Activated T-cell treated with anti-CD3 and anti-CD28 coated beads, Interleukin-2, amount 50 U/mL, for 24 hours (primary cell): Measurements from ENCODE around the gene AFDN.

Experiments
- DNase-seq: peaks from one replicate; pipeline ENCODE4 v3.0.0-alpha.2; 2020
- H3K27ac Mint-ChIP-seq: 2 replicates; pipeline ENCODE4 v1.8.0; 2020; ENCODE audit warnings: mild to moderate bottlenecking, mixed read lengths
- H3K27me3 Mint-ChIP-seq: 2 replicates; pipeline ENCODE4 v1.8.0; 2020; ENCODE audit warnings: mixed read lengths
- H3K36me3 Mint-ChIP-seq: 2 replicates; pipeline ENCODE4 v1.8.0; 2020; ENCODE audit warnings: low read depth, mixed read lengths
- H3K4me1 Mint-ChIP-seq: 2 replicates; pipeline ENCODE4 v1.8.0; 2020; ENCODE audit warnings: low read depth, mixed read lengths
- H3K4me3 Mint-ChIP-seq: 2 replicates; pipeline ENCODE4 v1.8.0; 2020; ENCODE audit warnings: mild to moderate bottlenecking, moderate library complexity, mixed read lengths
- H3K9me3 Mint-ChIP-seq: 2 replicates; pipeline ENCODE4 v1.8.0; 2020; ENCODE audit warnings: mixed read lengths

AFDN gene

DNA sequence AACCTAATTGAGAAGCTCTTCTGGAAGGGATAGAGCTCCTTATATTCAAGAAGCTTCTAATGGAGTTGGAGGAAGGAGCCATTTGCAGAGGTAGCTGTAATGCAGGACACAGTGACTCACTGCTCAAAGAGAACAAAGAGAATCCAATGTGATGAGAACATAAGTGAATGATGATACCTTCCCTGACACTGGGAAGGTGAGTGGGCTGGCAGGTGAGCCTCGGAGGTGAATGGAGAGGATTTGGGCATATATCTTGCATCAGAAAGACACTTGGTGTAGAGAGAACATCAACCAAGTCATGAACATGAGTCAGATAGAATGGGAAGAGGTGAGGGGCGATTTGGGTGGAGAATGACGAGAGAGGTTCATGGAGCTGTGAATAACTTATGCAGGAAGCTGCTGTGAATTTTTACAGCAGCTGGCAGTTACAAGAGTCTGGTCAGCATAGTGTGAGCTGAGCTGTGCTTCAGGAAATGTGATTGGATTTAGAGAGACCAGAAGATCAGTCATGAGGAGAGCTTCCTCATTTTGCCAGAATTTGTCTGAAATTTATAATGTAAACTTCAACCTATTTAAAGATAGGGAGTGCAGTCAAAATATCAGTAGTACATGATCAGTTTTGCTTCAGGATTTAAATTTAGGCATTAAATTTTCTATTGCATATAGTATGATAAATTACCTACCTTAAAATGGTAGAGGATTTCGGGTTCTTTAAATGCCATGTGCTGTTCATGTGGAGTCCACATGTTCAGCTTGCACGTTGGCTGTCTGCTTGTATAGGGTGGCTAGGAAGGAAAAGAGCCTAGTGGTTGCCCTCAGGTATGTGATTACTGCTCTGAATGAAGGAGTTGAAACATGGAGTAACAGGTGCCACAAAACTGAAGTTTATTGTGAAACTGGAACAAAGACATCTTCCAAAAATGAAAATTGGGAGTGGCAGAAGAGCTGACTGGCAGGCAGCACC is 111.5 kb downstream of the AFDN start:
- Mint-ChIP-seq H3K27me3 (peaks cover 30% of the 10 kb centered on the region), H3K9me3 (no peaks in the 10 kb centered on the region), H3K27ac (no peak overlapping the region), H3K4me1 (no peaks in the 10 kb centered on the region), H3K36me3 (no peaks in the 10 kb centered on the region), H3K4me3 (no peak overlapping the region)
- DNase-seq, result no peak

DNA sequence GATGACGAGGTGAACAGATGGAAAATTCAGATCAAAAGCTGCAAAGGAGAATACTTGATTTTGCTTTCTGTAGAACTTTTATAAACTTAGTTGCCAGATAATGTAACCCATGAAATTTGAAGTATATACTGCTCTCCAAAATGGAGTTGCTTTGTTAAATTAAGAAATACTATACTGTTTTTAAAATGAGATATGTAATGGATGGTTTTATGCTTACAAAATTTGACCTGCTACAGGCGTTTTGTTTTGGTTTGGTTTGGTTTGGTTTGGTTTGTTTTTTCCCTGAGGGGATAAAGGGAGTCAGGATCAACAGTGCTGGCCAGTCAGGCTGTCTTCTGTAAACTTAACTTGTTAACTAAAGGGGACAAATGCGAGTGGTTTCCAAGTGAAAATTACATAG is 115.1 kb downstream of the AFDN start:
- Mint-ChIP-seq H3K36me3 (no peaks in the 10 kb centered on the region), H3K4me3 (no peak overlapping the region), H3K27ac (no peak overlapping the region), H3K4me1 (no peaks in the 10 kb centered on the region), H3K27me3 (peaks cover 26% of the 10 kb centered on the region), H3K9me3 (no peaks in the 10 kb centered on the region)
- DNase-seq, result no peak

GRCh38 chr6:167944130-167944529 is 117.4 kb downstream of the AFDN start:
- H3K4me3 Mint-ChIP-seq, result no peak overlapping the region
- DNase-seq, result no peak
- no peaks in the 10 kb centered on the region for H3K4me1 Mint-ChIP-seq
- peaks cover 2% of the 10 kb centered on the region for H3K36me3 Mint-ChIP-seq
- H3K27me3 Mint-ChIP-seq, result peaks cover 8% of the 10 kb centered on the region
- H3K27ac Mint-ChIP-seq, result no peak overlapping the region
- H3K9me3 Mint-ChIP-seq, result no peaks in the 10 kb centered on the region

DNA sequence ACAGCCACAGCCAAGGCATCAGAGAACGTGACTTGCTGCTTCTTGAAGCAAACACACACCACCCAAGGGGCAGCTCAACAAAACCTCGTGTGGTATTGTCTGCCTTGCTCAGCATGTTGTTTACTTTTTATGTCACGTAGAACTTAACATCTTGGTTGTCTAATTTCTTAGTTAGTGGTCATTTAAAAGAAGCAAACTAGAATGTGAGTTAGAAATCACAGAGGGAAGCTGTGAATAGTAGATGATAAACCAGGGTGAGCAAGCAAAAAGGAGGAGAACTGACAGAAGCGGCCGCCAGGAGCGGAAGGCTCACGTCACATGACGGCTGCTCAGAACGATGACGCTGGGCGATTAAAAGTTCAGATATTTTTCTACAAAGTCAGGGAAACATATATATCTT is 119.3 kb downstream of the AFDN start:
- Mint-ChIP-seq H3K36me3 (peaks cover 4% of the 10 kb centered on the region), H3K4me1 (no peaks in the 10 kb centered on the region), H3K4me3 (no peak overlapping the region), H3K9me3 (no peaks in the 10 kb centered on the region), H3K27me3 (no peaks in the 10 kb centered on the region), H3K27ac (no peak overlapping the region)
- DNase-seq, result no peak

DNA sequence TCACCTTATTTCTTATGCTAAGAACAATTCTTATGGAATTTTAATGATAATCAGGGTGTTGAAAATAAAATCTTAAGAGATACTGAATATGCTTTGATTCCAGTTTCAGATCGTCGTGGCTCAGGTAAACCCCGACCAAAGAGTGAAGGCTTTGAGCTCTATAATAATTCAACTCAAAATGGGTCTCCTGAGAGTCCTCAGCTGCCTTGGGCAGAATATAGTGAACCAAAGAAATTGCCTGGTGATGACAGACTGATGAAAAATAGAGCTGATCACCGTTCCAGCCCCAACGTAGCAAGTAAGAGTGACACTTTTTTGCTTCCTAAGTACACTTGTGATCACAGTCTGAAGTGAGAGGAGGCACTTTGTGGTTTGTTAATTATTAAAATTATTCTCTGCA is 119.9 kb downstream of the AFDN start:
- H3K27me3 Mint-ChIP-seq, result no peaks in the 10 kb centered on the region
- no peak for DNase-seq
- no peaks in the 10 kb centered on the region for H3K4me1 Mint-ChIP-seq
- no peaks in the 10 kb centered on the region for H3K9me3 Mint-ChIP-seq
- no peak overlapping the region for H3K27ac Mint-ChIP-seq
- H3K4me3 Mint-ChIP-seq, result no peak overlapping the region
- H3K36me3 Mint-ChIP-seq, result peaks cover 7% of the 10 kb centered on the region

- H3K9me3 Mint-ChIP-seq, result no peaks in the 10 kb centered on the region
- H3K36me3 Mint-ChIP-seq, result peaks cover 10% of the 10 kb centered on the region
- no peaks in the 10 kb centered on the region for H3K27me3 Mint-ChIP-seq
- H3K4me3 Mint-ChIP-seq, result no peak overlapping the region
- DNase-seq, result no peak
- H3K27ac Mint-ChIP-seq, result no peak overlapping the region
- H3K4me1 Mint-ChIP-seq, result no peaks in the 10 kb centered on the region
Measured at GRCh38 chr6:167947716-167948115, 121.0 kb downstream of the AFDN start.

DNA sequence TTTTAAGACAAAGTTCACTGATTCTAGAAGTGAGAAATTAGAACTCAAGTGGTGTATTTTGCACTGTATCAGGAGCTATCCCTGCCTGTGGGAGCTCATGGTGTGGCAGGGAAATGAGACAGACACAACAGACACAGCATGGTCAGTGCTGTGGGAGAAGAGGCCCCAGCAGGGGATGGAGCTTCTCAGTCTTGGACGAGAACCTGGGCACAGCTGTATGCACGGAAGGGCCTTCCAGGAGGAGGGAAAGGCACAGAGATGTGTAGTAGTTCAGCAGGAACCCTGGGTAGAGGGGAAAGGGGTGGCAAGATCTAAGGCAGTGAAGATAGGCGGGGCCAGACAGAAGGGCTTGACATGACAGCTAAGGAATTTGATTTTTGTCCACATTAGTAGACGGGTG is 122.0 kb downstream of the AFDN start:
- no peaks in the 10 kb centered on the region for H3K9me3 Mint-ChIP-seq
- H3K4me3 Mint-ChIP-seq, result no peak overlapping the region
- DNase-seq, result no peak
- peaks cover 10% of the 10 kb centered on the region for H3K36me3 Mint-ChIP-seq
- no peaks in the 10 kb centered on the region for H3K4me1 Mint-ChIP-seq
- no peak overlapping the region for H3K27ac Mint-ChIP-seq
- H3K27me3 Mint-ChIP-seq, result no peaks in the 10 kb centered on the region

GRCh38 chr6:167949121-167949684 is 122.5 kb downstream of the AFDN start:
- H3K4me3 Mint-ChIP-seq, result no peak overlapping the region
- H3K4me1 Mint-ChIP-seq, result no peaks in the 10 kb centered on the region
- no peaks in the 10 kb centered on the region for H3K9me3 Mint-ChIP-seq
- H3K27me3 Mint-ChIP-seq, result no peaks in the 10 kb centered on the region
- DNase-seq, result no peak
- peaks cover 10% of the 10 kb centered on the region for H3K36me3 Mint-ChIP-seq
- no peak overlapping the region for H3K27ac Mint-ChIP-seq

GRCh38 chr6:167951781-167952511 is 125.2 kb downstream of the AFDN start:
- no peak for DNase-seq
- Mint-ChIP-seq H3K4me3 (no peak overlapping the region), H3K27ac (no peak overlapping the region), H3K27me3 (no peaks in the 10 kb centered on the region), H3K9me3 (no peaks in the 10 kb centered on the region), H3K4me1 (no peaks in the 10 kb centered on the region), H3K36me3 (peaks cover 10% of the 10 kb centered on the region)

GRCh38 chr6:167952512-167952859 is 125.8 kb downstream of the AFDN start:
- Mint-ChIP-seq H3K27ac (no peak overlapping the region), H3K27me3 (no peaks in the 10 kb centered on the region), H3K4me3 (no peak overlapping the region), H3K4me1 (no peaks in the 10 kb centered on the region), H3K36me3 (peaks cover 10% of the 10 kb centered on the region), H3K9me3 (no peaks in the 10 kb centered on the region)
- no peak for DNase-seq

DNA sequence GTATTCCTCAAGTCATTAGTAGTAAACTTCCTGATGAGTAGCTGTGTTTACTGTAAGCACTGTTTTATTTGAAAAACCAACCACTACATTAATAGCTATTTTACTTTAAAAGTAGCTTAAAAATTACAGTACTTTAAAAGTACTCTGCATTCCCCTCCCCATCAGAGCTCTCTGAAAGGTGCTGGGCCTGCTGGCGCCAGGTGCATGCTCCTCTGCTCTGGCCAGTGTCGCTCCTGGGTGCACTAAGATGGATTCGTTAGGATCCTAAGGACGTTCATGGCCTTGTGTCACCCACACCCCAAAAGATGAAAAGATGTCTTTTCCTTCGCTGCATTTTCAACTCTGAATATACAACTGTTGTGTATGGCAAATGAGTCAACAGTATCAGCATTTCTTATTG is 126.8 kb downstream of the AFDN start:
- Mint-ChIP-seq H3K27ac (no peak overlapping the region), H3K9me3 (no peaks in the 10 kb centered on the region), H3K4me1 (no peaks in the 10 kb centered on the region), H3K4me3 (no peak overlapping the region), H3K27me3 (no peaks in the 10 kb centered on the region), H3K36me3 (peaks cover 8% of the 10 kb centered on the region)
- no peak for DNase-seq

GRCh38 chr6:167954151-167954550 is 127.4 kb downstream of the AFDN start:
- DNase-seq, result no peak
- Mint-ChIP-seq H3K27ac (no peak overlapping the region), H3K36me3 (peaks cover 8% of the 10 kb centered on the region), H3K4me3 (no peak overlapping the region), H3K27me3 (no peaks in the 10 kb centered on the region), H3K4me1 (no peaks in the 10 kb centered on the region), H3K9me3 (no peaks in the 10 kb centered on the region)

DNA sequence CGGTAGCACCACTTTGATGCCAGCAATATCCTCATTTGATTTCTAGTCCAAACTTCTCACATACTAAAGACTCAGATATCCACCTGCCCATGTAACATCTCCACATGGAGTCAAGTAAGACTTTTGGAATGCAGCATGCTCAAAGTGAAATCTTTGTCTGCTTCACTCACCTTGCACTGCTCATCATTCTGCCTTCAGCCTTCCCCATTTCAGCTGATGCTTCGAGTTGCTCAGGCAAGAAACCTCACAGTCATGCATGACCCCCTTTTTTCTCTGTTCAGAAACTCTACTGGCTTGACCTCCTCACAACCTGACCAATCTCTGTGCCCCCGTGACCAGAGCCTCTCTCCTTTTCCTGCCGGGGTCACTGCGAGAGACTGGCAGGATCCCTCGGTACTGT is 129.8 kb downstream of the AFDN start:
- no peak overlapping the region for H3K27ac Mint-ChIP-seq
- H3K4me1 Mint-ChIP-seq, result no peaks in the 10 kb centered on the region
- H3K4me3 Mint-ChIP-seq, result no peak overlapping the region
- no peaks in the 10 kb centered on the region for H3K9me3 Mint-ChIP-seq
- peaks cover 2% of the 10 kb centered on the region for H3K27me3 Mint-ChIP-seq
- H3K36me3 Mint-ChIP-seq, result peaks cover 5% of the 10 kb centered on the region
- DNase-seq, result no peak

DNA sequence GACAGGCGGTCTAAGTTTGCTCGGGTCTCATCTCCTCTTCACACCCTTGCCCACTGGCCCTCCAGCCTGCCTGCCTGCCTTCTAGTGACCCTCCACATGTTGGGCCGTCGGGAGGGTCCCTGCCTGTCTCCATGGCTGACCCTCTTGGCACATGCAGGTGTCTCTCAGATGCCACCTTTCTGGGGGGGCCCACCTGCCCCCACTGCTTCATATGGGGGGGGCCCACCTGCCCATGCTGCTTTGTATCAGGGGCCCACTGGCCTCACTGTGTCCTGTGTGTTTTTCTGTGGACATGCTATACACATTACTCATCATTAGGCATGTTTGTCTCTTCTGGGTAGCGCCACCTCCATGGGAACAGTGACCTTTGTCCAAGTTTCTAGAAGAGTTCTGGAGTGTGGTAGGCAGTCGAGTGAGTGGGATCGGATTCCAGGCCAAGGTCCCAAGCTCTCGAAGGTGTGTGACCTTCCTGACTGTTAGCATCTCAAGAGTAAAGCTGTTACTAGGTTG is 130.3 kb downstream of the AFDN start:
- no peaks in the 10 kb centered on the region for H3K36me3 Mint-ChIP-seq
- no peaks in the 10 kb centered on the region for H3K9me3 Mint-ChIP-seq
- H3K27me3 Mint-ChIP-seq, result peaks cover 2% of the 10 kb centered on the region
- no peak for DNase-seq
- H3K4me3 Mint-ChIP-seq, result no peak overlapping the region
- H3K27ac Mint-ChIP-seq, result no peak overlapping the region
- H3K4me1 Mint-ChIP-seq, result no peaks in the 10 kb centered on the region

DNA sequence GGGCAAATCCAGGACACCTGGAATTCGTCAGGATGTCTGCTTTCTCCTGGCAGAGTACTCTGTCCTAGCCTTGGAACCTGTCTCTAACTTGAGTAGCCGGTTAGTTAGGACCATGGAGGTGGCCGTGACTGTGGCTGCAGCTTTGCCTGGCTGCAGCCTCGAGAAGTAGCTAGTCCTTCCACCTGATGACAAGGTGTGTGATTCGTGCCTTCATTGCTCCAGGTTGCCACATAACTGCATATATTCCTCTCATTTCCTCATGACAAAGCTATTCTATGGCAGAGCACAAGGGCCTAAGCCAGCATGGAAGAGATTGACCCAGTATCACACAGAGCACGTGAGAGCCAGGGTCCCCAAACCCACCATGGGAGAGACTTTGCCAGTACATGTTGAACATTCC is 130.9 kb downstream of the AFDN start:
- no peak overlapping the region for H3K4me3 Mint-ChIP-seq
- DNase-seq, result no peak
- no peak overlapping the region for H3K27ac Mint-ChIP-seq
- no peaks in the 10 kb centered on the region for H3K4me1 Mint-ChIP-seq
- no peaks in the 10 kb centered on the region for H3K9me3 Mint-ChIP-seq
- H3K36me3 Mint-ChIP-seq, result no peaks in the 10 kb centered on the region
- peaks cover 2% of the 10 kb centered on the region for H3K27me3 Mint-ChIP-seq
